ENCODE data around the gene IPO8.
"Not testable (repeated sequence)": the region's sequence is repeated elsewhere in the genome, so short reads cannot be mapped to it uniquely, and the experiment has no call there.

IPO8 gene

GRCh38 chr12:30609819-30610218 lies 85.8 kb downstream of the IPO8 start:
- not testable (repeated sequence) for ATAC-seq

GRCh38 chr12:30604302-30604701 lies 91.4 kb downstream of the IPO8 start:
- ATAC-seq = not testable (repeated sequence)

GRCh38 chr12:30603129-30603528 lies 92.5 kb downstream of the IPO8 start:
- TF ChIP-seq ZFP30 (CRISPR knock-in tag; IDR thresholded peaks at IDR 0.05) (no peak), OSR1 (CRISPR knock-in tag; IDR thresholded peaks at IDR 0.05) (no peak), ZNF70 (CRISPR knock-in tag; IDR thresholded peaks at IDR 0.05) (no peak), TOX (CRISPR knock-in tag; IDR thresholded peaks at IDR 0.05; ENCODE audit: borderline replicate concordance) (no peak), ZFP3 (CRISPR knock-in tag; IDR thresholded peaks at IDR 0.05) (no peak), ZC3H10 (CRISPR knock-in tag; IDR thresholded peaks at IDR 0.05) (no peak), POU6F1 (CRISPR knock-in tag; IDR thresholded peaks at IDR 0.05; ENCODE audit: borderline replicate concordance, low read depth) (no peak), RARB (CRISPR knock-in tag; IDR thresholded peaks at IDR 0.05) (no peak), PPARA (CRISPR knock-in tag; IDR thresholded peaks at IDR 0.05; ENCODE audit: borderline replicate concordance) (no peak), BACH2 (CRISPR knock-in tag; IDR thresholded peaks at IDR 0.05; ENCODE audit: borderline replicate concordance) (no peak)
- no peak for ATAC-seq

GRCh38 chr12:30602678-30603077 lies 93.0 kb downstream of the IPO8 start:
- no peak for ATAC-seq
- no peak for TF ChIP-seq ISL1 (CRISPR knock-in tag; IDR thresholded peaks at IDR 0.05)

- ATAC-seq = no peak
- TF ChIP-seq ZFP30 (CRISPR knock-in tag; IDR thresholded peaks at IDR 0.05) = no peak
- no peak for TF ChIP-seq CSRNP3 (CRISPR knock-in tag; IDR thresholded peaks at IDR 0.05)
- no peak for TF ChIP-seq ZNF70 (CRISPR knock-in tag; IDR thresholded peaks at IDR 0.05)
- TF ChIP-seq SNAI2 (CRISPR knock-in tag; IDR thresholded peaks at IDR 0.05) = no peak
- TF ChIP-seq POU6F1 (CRISPR knock-in tag; IDR thresholded peaks at IDR 0.05; ENCODE audit: borderline replicate concordance, low read depth) = no peak
- no peak for TF ChIP-seq ESRRG (CRISPR knock-in tag; IDR thresholded peaks at IDR 0.05)
- no peak for TF ChIP-seq TOX (CRISPR knock-in tag; IDR thresholded peaks at IDR 0.05; ENCODE audit: borderline replicate concordance)
- no peak for TF ChIP-seq ZNF565 (CRISPR knock-in tag; conservative IDR thresholded peaks at IDR 0.05; ENCODE audit: low read depth)
- no peak for TF ChIP-seq RARB (CRISPR knock-in tag; IDR thresholded peaks at IDR 0.05)
- TF ChIP-seq PATZ1 (CRISPR knock-in tag; IDR thresholded peaks at IDR 0.05; ENCODE audit: borderline replicate concordance) = no peak
- no peak for TF ChIP-seq GLIS3 (CRISPR knock-in tag; IDR thresholded peaks at IDR 0.05)
- TF ChIP-seq OSR1 (CRISPR knock-in tag; IDR thresholded peaks at IDR 0.05) = no peak
- no peak for TF ChIP-seq PPARA (CRISPR knock-in tag; IDR thresholded peaks at IDR 0.05; ENCODE audit: borderline replicate concordance)
- no peak for TF ChIP-seq ZC3H10 (CRISPR knock-in tag; IDR thresholded peaks at IDR 0.05)
- no peak for TF ChIP-seq BACH2 (CRISPR knock-in tag; IDR thresholded peaks at IDR 0.05; ENCODE audit: borderline replicate concordance)
- TF ChIP-seq ISL1 (CRISPR knock-in tag; IDR thresholded peaks at IDR 0.05) = no peak
These were observed 96.1 kb downstream of the IPO8 start for GRCh38 chr12:30599608-30600007.

GRCh38 chr12:30598889-30599288 lies 96.8 kb downstream of the IPO8 start:
- no peak for ATAC-seq
- TF ChIP-seq BACH2 (CRISPR knock-in tag; IDR thresholded peaks at IDR 0.05; ENCODE audit: borderline replicate concordance) (no peak), ESRRG (CRISPR knock-in tag; IDR thresholded peaks at IDR 0.05) (no peak), ISL1 (CRISPR knock-in tag; IDR thresholded peaks at IDR 0.05) (no peak), PPARA (CRISPR knock-in tag; IDR thresholded peaks at IDR 0.05; ENCODE audit: borderline replicate concordance) (no peak), OSR1 (CRISPR knock-in tag; IDR thresholded peaks at IDR 0.05) (no peak), TOX (CRISPR knock-in tag; IDR thresholded peaks at IDR 0.05; ENCODE audit: borderline replicate concordance) (no peak), TSHZ2 (CRISPR knock-in tag; IDR thresholded peaks at IDR 0.05) (no peak), ZNF70 (CRISPR knock-in tag; IDR thresholded peaks at IDR 0.05) (no peak), RARB (CRISPR knock-in tag; IDR thresholded peaks at IDR 0.05) (no peak), GLIS3 (CRISPR knock-in tag; IDR thresholded peaks at IDR 0.05) (no peak), SNAI2 (CRISPR knock-in tag; IDR thresholded peaks at IDR 0.05) (no peak), ZC3H10 (CRISPR knock-in tag; IDR thresholded peaks at IDR 0.05) (no peak)
